ENCODE results near the gene PPM1G.

PPM1G gene

GRCh38 chr2:27379383-27379835 is 30.0 kb downstream of the PPM1G start:
- Histone ChIP-seq H3K4me3 (peak overlapping the region; percentile 94), H3K9me3 (ENCODE audit: low read depth, low read length) (no peaks in the 10 kb centered on the region), H3K9ac (ENCODE audit: insufficient read length) (peak overlapping the region; percentile 95), H3K27ac (peak overlapping the region; percentile 66), H3K36me3 (ENCODE audit: insufficient read depth, low read length) (peaks cover 74% of the 10 kb centered on the region)
- DNase-seq (ENCODE audit: low read depth, low spot score): no peak
- no peak for TF ChIP-seq EZH2 (IDR thresholded peaks at IDR 0.05)
- no peak for TF ChIP-seq FOXP2 (optimal IDR thresholded peaks at IDR 0.05; ENCODE audit: control extremely low read depth, extremely low read length, insufficient read depth)
- no peak for TF ChIP-seq POLR2AphosphoS5 (IDR thresholded peaks at IDR 0.05; ENCODE audit: borderline replicate concordance, low read depth, low read length)

- H3K36me3 ChIP-seq (ENCODE audit: insufficient read depth, low read length): peaks cover 74% of the 10 kb centered on the region
- H3K4me3 ChIP-seq: peak overlapping the region; percentile 94
- no peaks in the 10 kb centered on the region for H3K9me3 ChIP-seq (ENCODE audit: low read depth, low read length)
- no peak for DNase-seq (ENCODE audit: low read depth, low spot score)
- peak overlapping the region; percentile 66 for H3K27ac ChIP-seq
- peak overlapping the region; percentile 95 for H3K9ac ChIP-seq (ENCODE audit: insufficient read length)
- TF ChIP-seq EZH2 (IDR thresholded peaks at IDR 0.05): no peak
- no peak; the same call in 1 of the 2 replicates for TF ChIP-seq POLR2AphosphoS5 (IDR thresholded peaks at IDR 0.05; ENCODE audit: borderline replicate concordance, low read depth, low read length)
- no peak for TF ChIP-seq FOXP2 (optimal IDR thresholded peaks at IDR 0.05; ENCODE audit: control extremely low read depth, extremely low read length, insufficient read depth)
These were observed 30.5 kb downstream of the PPM1G start for GRCh38 chr2:27378809-27379290.

- H3K36me3 ChIP-seq (ENCODE audit: insufficient read depth, low read length): peaks cover 74% of the 10 kb centered on the region
- peak overlapping the region; percentile 13; the same call in 1 of the 2 replicates for H3K27ac ChIP-seq
- H3K4me3 ChIP-seq: no peak overlapping the region
- no peaks in the 10 kb centered on the region for H3K9me3 ChIP-seq (ENCODE audit: low read depth, low read length)
- no peak for DNase-seq (ENCODE audit: low read depth, low spot score)
- no peak overlapping the region for H3K9ac ChIP-seq (ENCODE audit: insufficient read length)
- no peak; the same call in 1 of the 2 replicates for TF ChIP-seq POLR2AphosphoS5 (IDR thresholded peaks at IDR 0.05; ENCODE audit: borderline replicate concordance, low read depth, low read length)
These were observed 31.1 kb downstream of the PPM1G start for GRCh38 chr2:27378096-27378808.

- peaks cover 77% of the 10 kb centered on the region for H3K36me3 ChIP-seq (ENCODE audit: insufficient read depth, low read length)
- H3K4me3 ChIP-seq: no peak overlapping the region
- no peaks in the 10 kb centered on the region for H3K9me3 ChIP-seq (ENCODE audit: low read depth, low read length)
- no peak for TF ChIP-seq POLR2AphosphoS5 (IDR thresholded peaks at IDR 0.05; ENCODE audit: borderline replicate concordance, low read depth, low read length)
- H3K27ac ChIP-seq: no peak overlapping the region
- no peak overlapping the region for H3K9ac ChIP-seq (ENCODE audit: insufficient read length)
- DNase-seq (ENCODE audit: low read depth, low spot score): no peak
These were observed 31.7 kb downstream of the PPM1G start for GRCh38 chr2:27377618-27378095.

GRCh38 chr2:27376866-27377617 is 32.3 kb downstream of the PPM1G start:
- Histone ChIP-seq H3K9ac (ENCODE audit: insufficient read length) (no peak overlapping the region), H3K4me3 (no peak overlapping the region), H3K9me3 (ENCODE audit: low read depth, low read length) (no peaks in the 10 kb centered on the region), H3K27ac (no peak overlapping the region), H3K36me3 (ENCODE audit: insufficient read depth, low read length) (peaks cover 78% of the 10 kb centered on the region)
- TF ChIP-seq FOXP2 (optimal IDR thresholded peaks at IDR 0.05; ENCODE audit: control extremely low read depth, extremely low read length, insufficient read depth): no peak
- TF ChIP-seq EZH2 (IDR thresholded peaks at IDR 0.05): no peak
- TF ChIP-seq POLR2AphosphoS5 (IDR thresholded peaks at IDR 0.05; ENCODE audit: borderline replicate concordance, low read depth, low read length): peak; percentile 32; the same call in 1 of the 2 replicates
- DNase-seq (ENCODE audit: low read depth, low spot score): no peak

GRCh38 chr2:27376151-27376865 is 33.1 kb downstream of the PPM1G start:
- Histone ChIP-seq H3K36me3 (ENCODE audit: insufficient read depth, low read length) (peaks cover 71% of the 10 kb centered on the region), H3K27ac (no peak overlapping the region), H3K9me3 (ENCODE audit: low read depth, low read length) (no peaks in the 10 kb centered on the region), H3K4me3 (no peak overlapping the region), H3K9ac (ENCODE audit: insufficient read length) (no peak overlapping the region)
- DNase-seq (ENCODE audit: low read depth, low spot score): no peak
- TF ChIP-seq POLR2AphosphoS5 (IDR thresholded peaks at IDR 0.05; ENCODE audit: borderline replicate concordance, low read depth, low read length): no peak
- TF ChIP-seq EZH2 (IDR thresholded peaks at IDR 0.05): no peak
- TF ChIP-seq FOXP2 (optimal IDR thresholded peaks at IDR 0.05; ENCODE audit: control extremely low read depth, extremely low read length, insufficient read depth): no peak

GRCh38 chr2:27375513-27376099 is 33.8 kb downstream of the PPM1G start:
- Histone ChIP-seq H3K36me3 (ENCODE audit: insufficient read depth, low read length) (peaks cover 66% of the 10 kb centered on the region), H3K4me3 (no peak overlapping the region), H3K27ac (no peak overlapping the region), H3K9ac (ENCODE audit: insufficient read length) (no peak overlapping the region), H3K9me3 (ENCODE audit: low read depth, low read length) (no peaks in the 10 kb centered on the region)
- TF ChIP-seq EZH2 (IDR thresholded peaks at IDR 0.05) (no peak), FOXP2 (optimal IDR thresholded peaks at IDR 0.05; ENCODE audit: control extremely low read depth, extremely low read length, insufficient read depth) (no peak), POLR2AphosphoS5 (IDR thresholded peaks at IDR 0.05; ENCODE audit: borderline replicate concordance, low read depth, low read length) (no peak)
- DNase-seq (ENCODE audit: low read depth, low spot score): no peak

Data from SK-N-MC (cell line).